H1 (cell line): Measurements from ENCODE around the gene PDF. TPM values are rescaled to one million over a fixed set of nuclear protein-coding genes. Genes with fewer than 3 reads are reported as not detected.
"Not testable (repeated sequence)": the region's sequence is repeated elsewhere in the genome, so short reads cannot be mapped to it uniquely, and the experiment has no call there.

Source experiments
- CTCF ChIA-PET: fragments of 300-600 bp; sonication (Branson Sonifier 250); formaldehyde crosslinking; loops from one replicate; lab custom pipeline; 2021; ENCODE audit not compliant: partially characterized antibody; lab: Charles Lee
- POLR2A ChIA-PET: fragments of 300-600 bp; sonication (Branson Sonifier 250); formaldehyde crosslinking; loops from one replicate; lab custom pipeline; 2021; ENCODE audit warnings: inconsistent platforms; ENCODE audit not compliant: partially characterized antibody; lab: Charles Lee
- DNase-seq, 2 experiments: peaks; one replicate each; pipeline versions ENCODE4 v3.0.0 to v3.0.0-alpha.2; 2010 to 2022; ENCODE audit warnings: low spot score in 2 of 2, low read depth in 1 of 2, mixed read lengths in 1 of 2
- FAIRE-seq: peaks from 2 replicates; lab custom pipeline; 2011; peaks lifted over from hg19 to GRCh38; lab: Jason Lieb, UNC
- H2AFZ ChIP-seq: 2 replicates; pipeline ENCODE4 v1.8.1; 2012; ENCODE audit warnings: low read length, inconsistent platforms
- H2AK5ac ChIP-seq: 2 replicates; pipeline ENCODE4 v1.6.1; 2013; ENCODE audit warnings: low read depth, low read length
- H2BK120ac ChIP-seq: replicated peaks from 2 replicates; pipeline ENCODE3; 2013; ENCODE audit warnings: low read depth, low read length, inconsistent platforms
- H2BK12ac ChIP-seq: 2 replicates; pipeline ENCODE4 v1.6.1; 2013; ENCODE audit warnings: low read depth, low read length
- H2BK15ac ChIP-seq: 2 replicates; pipeline ENCODE4 v1.6.1; 2013; ENCODE audit warnings: low read length
- H2BK20ac ChIP-seq: 2 replicates; pipeline ENCODE4 v1.6.1; 2013; ENCODE audit warnings: low read length
- H2BK5ac ChIP-seq: 2 replicates; pipeline ENCODE4 v1.6.1; 2013; ENCODE audit warnings: low read depth, low read length
- H3K14ac ChIP-seq: 2 replicates; pipeline ENCODE4 v1.6.1; 2013; ENCODE audit warnings: inconsistent platforms; ENCODE audit not compliant: insufficient read length
- H3K18ac ChIP-seq: 2 replicates; pipeline ENCODE4 v1.6.1; 2013; ENCODE audit warnings: low read length; ENCODE audit errors: extremely low read depth
- H3K23ac ChIP-seq: 2 replicates; pipeline ENCODE4 v1.6.1; 2013; ENCODE audit warnings: inconsistent platforms; ENCODE audit not compliant: insufficient read length
- H3K23me2 ChIP-seq: 2 replicates; pipeline ENCODE4 v1.6.1; 2013; ENCODE audit warnings: low read depth, low read length
- H3K27ac ChIP-seq: 2 replicates; pipeline ENCODE4 v1.6.1; 2011; ENCODE audit warnings: low read depth, low read length, inconsistent platforms
- H3K27me3 ChIP-seq, 4 experiments: replicated peaks in 1 of 4; 1 replicate in 1 of 4; 2 replicates in 3 of 4; pipeline versions ENCODE4 v1.6.1 to v1.8.1; 2011 to 2013; ENCODE audit warnings: low read length in 3 of 4, mild to moderate bottlenecking in 3 of 4, inconsistent platforms in 2 of 4, mixed read lengths in 2 of 4, moderate library complexity in 1 of 4; ENCODE audit not compliant: control insufficient read depth in 3 of 4, insufficient read depth in 3 of 4; ENCODE audit errors: extremely low read depth in 1 of 4
- H3K36me3 ChIP-seq, 4 experiments: 2 replicates each; pipeline versions ENCODE4 v1.6.1 to v1.8.1; 2011 to 2013; ENCODE audit warnings: mild to moderate bottlenecking in 4 of 4, low read length in 3 of 4, moderate library complexity in 2 of 4, control low read depth in 1 of 4, inconsistent platforms in 1 of 4; ENCODE audit not compliant: insufficient read depth in 4 of 4, control insufficient read depth in 2 of 4
- H3K4ac ChIP-seq: replicated peaks from 2 replicates; pipeline ENCODE3; 2013; ENCODE audit warnings: low read length, low read depth, mixed read lengths, inconsistent platforms; ENCODE audit not compliant: insufficient read length
- H3K4me1 ChIP-seq, 4 experiments: replicated peaks in 1 of 4; 1 replicate in 1 of 4; 2 replicates in 3 of 4; pipeline versions ENCODE4 v1.6.1 to v1.8.1; 2011 to 2013; ENCODE audit warnings: low read length in 3 of 4, inconsistent platforms in 2 of 4, mixed read lengths in 1 of 4; ENCODE audit not compliant: insufficient read depth in 4 of 4, control insufficient read depth in 3 of 4
- H3K4me2 ChIP-seq, 2 experiments: 2 replicates each; pipeline versions ENCODE4 v1.6.1 to v1.8.1; 2011 to 2013; ENCODE audit warnings: low read depth in 2 of 2, low read length in 2 of 2, control low read depth in 1 of 2, inconsistent platforms in 1 of 2, mild to moderate bottlenecking in 1 of 2; ENCODE audit not compliant: insufficient read depth in 1 of 2
- H3K4me3 ChIP-seq, 4 experiments: fragments of 200-600, 300-600 bp in 1 of 4; sonication (generic), shearing (Covaris generic), sonication (Bioruptor Twin) in 1 of 4; 2 replicates each; pipeline versions ENCODE4 v1.5.1 to v1.8.1; 2011 to 2016; ENCODE audit warnings: low read length in 4 of 4, low read depth in 3 of 4, control low read depth in 2 of 4, inconsistent platforms in 2 of 4, mild to moderate bottlenecking in 2 of 4, mixed read lengths in 1 of 4, moderate library complexity in 1 of 4; ENCODE audit not compliant: insufficient read depth in 2 of 4; ENCODE audit errors: extremely low read depth in 1 of 4
- H3K56ac ChIP-seq: replicated peaks from 2 replicates; pipeline ENCODE3; 2013; ENCODE audit warnings: low read depth, mild to moderate bottlenecking, mixed read lengths, low read length, inconsistent platforms; ENCODE audit not compliant: insufficient read length
- H3K79me1 ChIP-seq: 2 replicates; pipeline ENCODE4 v1.6.1; 2013; ENCODE audit warnings: low read depth, low read length, control low read depth
- H3K79me2 ChIP-seq, 2 experiments: 2 replicates each; pipeline versions ENCODE4 v1.6.1 to v1.8.1; 2012 to 2013; ENCODE audit warnings: low read length in 2 of 2, mild to moderate bottlenecking in 2 of 2, inconsistent platforms in 1 of 2; ENCODE audit not compliant: insufficient read depth in 2 of 2, control insufficient read depth in 1 of 2
- H3K9ac ChIP-seq, 4 experiments: replicated peaks in 1 of 4; 1 replicate in 1 of 4; 2 replicates in 3 of 4; pipeline versions ENCODE4 v1.6.1 to v1.8.1; 2011 to 2013; ENCODE audit warnings: low read depth in 3 of 4, low read length in 3 of 4, control low read depth in 2 of 4, mild to moderate bottlenecking in 2 of 4, moderate library complexity in 2 of 4, inconsistent platforms in 1 of 4; ENCODE audit errors: extremely low read depth in 1 of 4
- H3K9me3 ChIP-seq, 2 experiments: 2 replicates each; pipeline versions ENCODE4 v1.6.1 to v1.8.1; 2012 to 2013; ENCODE audit warnings: mild to moderate bottlenecking in 2 of 2, moderate library complexity in 2 of 2, control low read depth in 1 of 2, inconsistent platforms in 1 of 2, low read depth in 1 of 2, low read length in 1 of 2, mixed read lengths in 1 of 2; ENCODE audit not compliant: insufficient read depth in 2 of 2
- H4K20me1 ChIP-seq, 2 experiments: replicated peaks in 1 of 2; 2 replicates each; pipeline versions ENCODE3 to v1.8.1; 2011 to 2013; ENCODE audit warnings: inconsistent platforms in 2 of 2, low read length in 2 of 2, mild to moderate bottlenecking in 1 of 2; ENCODE audit not compliant: insufficient read depth in 2 of 2, control insufficient read depth in 1 of 2
- H4K5ac ChIP-seq: 2 replicates; pipeline ENCODE4 v1.6.1; 2013; ENCODE audit warnings: low read length, low read depth, mixed read lengths, inconsistent platforms; ENCODE audit not compliant: insufficient read length
- H4K8ac ChIP-seq: 2 replicates; pipeline ENCODE4 v1.8.0; 2013; ENCODE audit warnings: mild to moderate bottlenecking, moderate library complexity, low read length, inconsistent platforms; ENCODE audit not compliant: insufficient read depth; ENCODE audit errors: extremely low read depth
- H4K91ac ChIP-seq: replicated peaks from 2 replicates; pipeline ENCODE3; 2013; ENCODE audit warnings: low read length, mixed read lengths, inconsistent platforms; ENCODE audit not compliant: insufficient read length
- WGBS, 2 experiments: shearing (Covaris generic) in 1 of 2; methylation state at CpG; one replicate each; pipeline versions ENCODE4 v1.1.6 to v1.1.7; 2013 to 2015; ENCODE audit warnings: low lambda C conversion rate in 2 of 2, mixed read lengths in 2 of 2, inconsistent platforms in 1 of 2, low coverage in 1 of 2, missing lambda C conversion rate in 1 of 2; ENCODE audit not compliant: insufficient replicate concordance in 2 of 2, insufficient coverage in 1 of 2, insufficient read length in 1 of 2; ENCODE audit errors: extremely low coverage in 1 of 2, missing lambda C conversion rate in 1 of 2; 5-methylcytosine and 5-hydroxymethylcytosine counted together
- polyA plus RNA-seq, 7 experiments: library from polyadenylated mRNA; depleted of rRNA in 3 of 7; stranded (reverse) in 5 of 7; unstranded in 2 of 7; fragments of >200 nt in 5 of 7; fragments of 200-250 nt in 2 of 7; gene quantifications; 1 replicate in 5 of 7; 2 replicates in 1 of 7; 4 replicates in 1 of 7; pipeline versions ENCODE4 v1.2.1 to v1.2.3, GENCODE V29; 2011 to 2013; ENCODE audit warnings: missing spikeins in 2 of 7, mixed read lengths in 2 of 7
- total RNA-seq: library from RNA; stranded (reverse); fragmentation: NEBNext Ultra II Directional; extraction: Animal tissue kit (Norgen Biotek cat#: 25700); gene quantifications from 2 replicates; pipeline ENCODE4 v1.2.1, GENCODE V29; 2021

PDF gene
- total and polyA plus RNA-seq, 2 of the 8 experiments (the other 6 are each of a cell fraction or from before 2014, with no cell fraction given), result 17.7 to 23.9 TPM

GRCh38 chr16:69291657-69292056, 38.7 kb downstream of the PDF start:
- FAIRE-seq, H3K79me1 ChIP-seq, H4K8ac ChIP-seq, H3K56ac ChIP-seq, H3K14ac ChIP-seq, H3K18ac ChIP-seq, H2BK5ac ChIP-seq, H2BK15ac ChIP-seq, H3K23me2 ChIP-seq, H4K20me1 ChIP-seq, H2AK5ac ChIP-seq, H3K9me3 ChIP-seq, H2BK12ac ChIP-seq, H3K4me2 ChIP-seq, H3K79me2 ChIP-seq, H3K36me3 ChIP-seq, H3K27ac ChIP-seq, H3K4me3 ChIP-seq, H3K4me1 ChIP-seq, H3K4ac ChIP-seq, H3K9ac ChIP-seq, H4K5ac ChIP-seq, H2BK120ac ChIP-seq, H3K27me3 ChIP-seq, H2AFZ ChIP-seq, H3K23ac ChIP-seq, H2BK20ac ChIP-seq, DNase-seq, POLR2A ChIA-PET, H4K91ac ChIP-seq: not testable (repeated sequence)
- WGBS, 2 experiments, result 95% methylated on average over 9 of the region's 9 CpGs; no CpG with 5 or more reads in 1 of the 2 experiments
- CTCF ChIA-PET, result interaction anchor here (0.6 kb wide), 1 partner anchor 18 kb away, joined by 3 read pairs; no protein-coding TSS in a partner anchor
